Hepatocyte (in vitro differentiated cells): ENCODE measurements around the gene CCNC. TPM values are rescaled to one million over a fixed set of nuclear protein-coding genes. Genes with fewer than 3 reads are reported as not detected.
A peak's percentile ranks its signal among the peaks of the same experiment; 100 is the strongest.

Experiments
- DNase-seq: peaks from one replicate; pipeline ENCODE4 v3.0.0-alpha.2; 2016; ENCODE audit warnings: low spot score
- H2AFZ ChIP-seq: fragments of 200-600 bp; sonication (generic); 2 replicates; pipeline ENCODE4 v1.6.0; 2016; ENCODE audit warnings: antibody characterized with exemption, mild to moderate bottlenecking
- H3K27ac ChIP-seq: fragments of 200-600 bp; sonication (generic); 2 replicates; pipeline ENCODE4 v1.5.1; 2016; ENCODE audit warnings: mild to moderate bottlenecking
- H3K27me3 ChIP-seq: fragments of 200-600 bp; sonication (generic); 2 replicates; pipeline ENCODE4 v1.6.1; 2016
- H3K36me3 ChIP-seq: fragments of 200-600 bp; sonication (generic); replicated peaks from 2 replicates; pipeline ENCODE4 v1.5.1; 2016; ENCODE audit warnings: low read depth; ENCODE audit not compliant: insufficient read depth
- H3K4me1 ChIP-seq: fragments of 200-600 bp; sonication (generic); 2 replicates; pipeline ENCODE4 v1.5.1; 2016; ENCODE audit warnings: mild to moderate bottlenecking, moderate library complexity; ENCODE audit not compliant: insufficient read depth
- H3K4me2 ChIP-seq: fragments of 200-600 bp; sonication (generic); 2 replicates; pipeline ENCODE4 v1.6.0; 2016
- H3K4me3 ChIP-seq: fragments of 200-600 bp; sonication (generic); 2 replicates; pipeline ENCODE4 v1.5.1; 2016; ENCODE audit warnings: mild to moderate bottlenecking
- H3K79me2 ChIP-seq: fragments of 200-600 bp; sonication (generic); 2 replicates; pipeline ENCODE4 v1.6.0; 2017; ENCODE audit warnings: mild to moderate bottlenecking
- H3K9me2 ChIP-seq: fragments of 200-600 bp; sonication (generic); replicated peaks from 2 replicates; pipeline ENCODE4 v1.6.0; 2017; ENCODE audit warnings: mild to moderate bottlenecking; ENCODE audit not compliant: insufficient read depth
- H3K9me3 ChIP-seq: fragments of 200-600 bp; sonication (generic); 2 replicates; pipeline ENCODE4 v1.5.1; 2016; ENCODE audit warnings: low read depth, mild to moderate bottlenecking
- H4K20me1 ChIP-seq: fragments of 200-600 bp; sonication (generic); 2 replicates; pipeline ENCODE4 v1.6.0; 2016; ENCODE audit warnings: mild to moderate bottlenecking; ENCODE audit not compliant: insufficient read depth, poor library complexity, severe bottlenecking
- CTCF ChIP-seq: fragments of 200-600 bp; sonication (generic); IDR thresholded peaks from 2 replicates; pipeline ENCODE4 v1.5.1; 2016; ENCODE audit warnings: antibody characterized with exemption, mild to moderate bottlenecking; ENCODE audit not compliant: poor library complexity
- EZH2 ChIP-seq: fragments of 200-600 bp; sonication (generic); IDR thresholded peaks from 2 replicates; pipeline ENCODE4 v1.6.1; 2016; ENCODE audit warnings: antibody characterized with exemption, mild to moderate bottlenecking, borderline replicate concordance
- EZH2phosphoT487 ChIP-seq: fragments of 200-600 bp; sonication (generic); IDR thresholded peaks from one replicate; pipeline ENCODE4 v1.6.1; 2018; ENCODE audit warnings: antibody characterized with exemption, mild to moderate bottlenecking, low read depth, moderate library complexity; ENCODE audit not compliant: unreplicated experiment, severe bottlenecking
- WGBS: methylation state at CpG from one replicate; pipeline ENCODE4 v1.1.6; 2016; ENCODE audit warnings: low lambda C conversion rate; ENCODE audit errors: missing lambda C conversion rate; 5-methylcytosine and 5-hydroxymethylcytosine counted together
- polyA plus RNA-seq: library from polyadenylated mRNA; unstranded; fragments of >200 nt; fragmentation: Nextera tagmentation; extraction: Ambion mirVana; gene quantifications from 2 replicates; pipeline ENCODE4 v1.2.1, GENCODE V29; 2016
- total RNA-seq: library from RNA; depleted of rRNA; stranded (reverse); fragments of >200 nt; gene quantifications from 2 replicates; pipeline ENCODE4 v1.2.3, GENCODE V29; 2014

The CCNC gene
- total and polyA plus RNA-seq, 2 experiments from 2014 or later: 59.5 to 102 TPM

GRCh38 chr6:99519446-99519845 is 49.0 kb downstream of the CCNC start:
- Histone ChIP-seq H2AFZ (no peak overlapping the region), H3K9me2 (no peaks in the 10 kb centered on the region), H3K9me3 (no peaks in the 10 kb centered on the region), H3K79me2 (peaks cover 20% of the 10 kb centered on the region), H3K27me3 (no peaks in the 10 kb centered on the region), H4K20me1 (no peaks in the 10 kb centered on the region), H3K36me3 (no peaks in the 10 kb centered on the region), H3K4me2 (no peak overlapping the region), H3K4me3 (no peak overlapping the region), H3K27ac (no peak overlapping the region), H3K4me1 (peaks cover 6% of the 10 kb centered on the region)
- DNase-seq: no peak
- WGBS: 100% methylated on average over 1 of the region's 1 CpG
- no peak for TF ChIP-seq CTCF
- no peak for TF ChIP-seq EZH2
- no peak for TF ChIP-seq EZH2phosphoT487

- no peaks in the 10 kb centered on the region for H3K36me3 ChIP-seq
- no peak for DNase-seq
- H3K4me3 ChIP-seq: no peak overlapping the region
- no peak for TF ChIP-seq EZH2
- no peak for TF ChIP-seq EZH2phosphoT487
- no peak for TF ChIP-seq CTCF
- peaks cover 44% of the 10 kb centered on the region for H3K79me2 ChIP-seq
- no peak overlapping the region for H3K27ac ChIP-seq
- peak overlapping the region; percentile 94 for H2AFZ ChIP-seq
- no peaks in the 10 kb centered on the region for H4K20me1 ChIP-seq
- H3K27me3 ChIP-seq: no peaks in the 10 kb centered on the region
- H3K9me3 ChIP-seq: no peaks in the 10 kb centered on the region
- peaks cover 11% of the 10 kb centered on the region for H3K4me1 ChIP-seq
- no peaks in the 10 kb centered on the region for H3K9me2 ChIP-seq
- H3K4me2 ChIP-seq: peak overlapping the region; percentile 87
- 24% methylated on average over 8 of the region's 8 CpGs for WGBS
These were observed 54.4 kb downstream of the CCNC start for GRCh38 chr6:99514089-99514488.

DNA sequence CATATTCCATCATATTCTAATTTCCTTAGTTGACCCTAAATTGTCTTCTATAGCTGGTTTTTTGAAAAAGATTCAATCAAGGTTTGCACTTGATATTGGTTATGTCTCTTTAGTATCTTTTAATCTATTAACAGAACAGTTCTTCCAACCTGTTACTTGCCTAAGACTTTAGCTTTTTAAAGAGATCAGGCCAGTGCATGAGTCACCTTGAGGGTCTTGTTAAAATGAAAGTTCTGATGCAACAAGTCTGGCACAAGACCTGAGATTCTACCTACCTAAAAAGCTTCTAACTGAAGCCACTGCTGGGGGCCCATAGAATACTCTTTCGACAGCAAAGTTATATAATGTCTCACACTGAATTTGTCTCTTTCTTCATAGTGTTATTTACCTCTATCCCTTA is 56.4 kb downstream of the CCNC start:
- WGBS: 96% methylated on average over 1 of the region's 1 CpG
- Histone ChIP-seq H3K9me3 (no peaks in the 10 kb centered on the region), H3K27ac (no peak overlapping the region), H3K4me1 (peaks cover 11% of the 10 kb centered on the region), H3K27me3 (no peaks in the 10 kb centered on the region), H3K4me2 (no peak overlapping the region), H3K9me2 (no peaks in the 10 kb centered on the region), H4K20me1 (no peaks in the 10 kb centered on the region), H3K79me2 (peaks cover 44% of the 10 kb centered on the region), H3K36me3 (no peaks in the 10 kb centered on the region), H2AFZ (no peak overlapping the region), H3K4me3 (no peak overlapping the region)
- TF ChIP-seq CTCF (no peak), EZH2 (no peak), EZH2phosphoT487 (no peak)
- no peak for DNase-seq

GRCh38 chr6:99507648-99508047 is 60.8 kb downstream of the CCNC start:
- Histone ChIP-seq H3K9me2 (no peaks in the 10 kb centered on the region), H2AFZ (no peak overlapping the region), H4K20me1 (no peaks in the 10 kb centered on the region), H3K4me1 (no peaks in the 10 kb centered on the region), H3K27ac (no peak overlapping the region), H3K79me2 (peaks cover 28% of the 10 kb centered on the region), H3K9me3 (no peaks in the 10 kb centered on the region), H3K4me3 (no peak overlapping the region), H3K4me2 (no peak overlapping the region), H3K36me3 (no peaks in the 10 kb centered on the region), H3K27me3 (no peaks in the 10 kb centered on the region)
- WGBS: 98% methylated on average over 3 of the region's 3 CpGs
- no peak for DNase-seq
- TF ChIP-seq EZH2phosphoT487 (no peak), CTCF (no peak), EZH2 (no peak)
